Body of pancreas (tissue), 4 donors: ENCODE results near the gene CBL. TPM values are rescaled to one million over a fixed set of nuclear protein-coding genes. Genes with fewer than 3 reads are reported as not detected.
A peak's percentile ranks its signal among the peaks of the same experiment; 100 is the strongest.

ENCODE experiments used
- ATAC-seq: fragments of 150-250 bp; one replicate; pipeline ENCODE4 v1.9.1; 2016
- DNase-seq, 4 donors: peaks; one replicate each; pipeline ENCODE4 v3.0.0-alpha.2; 2019
- H3K27ac ChIP-seq, 4 donors: fragments of 200-600 bp; sonication (generic); 1 replicate in 3 of 4; 2 replicates in 1 of 4; pipeline versions ENCODE4 v1.5.1 to v1.6.1; 2016 to 2019; ENCODE audit warnings: mild to moderate bottlenecking in 1 of 4, mixed read lengths in 1 of 4, moderate library complexity in 1 of 4
- H3K27me3 ChIP-seq, 2 donors: fragments of 200-600 bp; sonication (generic); one replicate each; pipeline ENCODE4 v1.6.0; 2016; ENCODE audit warnings: mild to moderate bottlenecking in 1 of 2
- H3K36me3 ChIP-seq, 2 donors: fragments of 200-600 bp; sonication (generic); replicated peaks in 1 of 2; 2 replicates each; pipeline ENCODE4 v1.5.1; 2016; ENCODE audit warnings: low read depth in 2 of 2; ENCODE audit not compliant: insufficient read depth in 1 of 2
- H3K4me1 ChIP-seq: fragments of 200-600 bp; sonication (generic); one replicate; pipeline ENCODE4 v1.6.0; 2016
- H3K4me3 ChIP-seq, 2 donors: fragments of 200-600 bp; sonication (generic); 1 replicate in 1 of 2; 2 replicates in 1 of 2; pipeline ENCODE4 v1.5.1; 2016 to 2019
- H3K9me3 ChIP-seq, 3 donors: fragments of 200-600 bp; sonication (generic); 1 replicate in 2 of 3; 2 replicates in 1 of 3; pipeline ENCODE4 v1.5.1; 2016
- CTCF ChIP-seq, 7 experiments: fragments of 450-650 bp in 4 of 7; fragments of 200-600 bp in 3 of 7; sonication (generic) in 3 of 7; IDR thresholded peaks; one replicate each; pipeline ENCODE4 v1.5.1; 2016 to 2019; ENCODE audit warnings: antibody characterized with exemption in 7 of 7
- POLR2A ChIP-seq, 3 donors: fragments of 450-650 bp; IDR thresholded peaks; one replicate each; pipeline ENCODE4 v1.6.1; 2016; ENCODE audit warnings: antibody characterized with exemption in 3 of 3, mild to moderate bottlenecking in 2 of 3
- WGBS, 2 donors: methylation state at CpG; one replicate each; pipeline ENCODE4 v1.1.5; 2017; 5-methylcytosine and 5-hydroxymethylcytosine counted together
- intact Hi-C: fragments of 100-400 bp; cut with DNase I; formaldehyde crosslinking; loops from one replicate; pipeline ENCODE4 v1.15.1; 2023
- total RNA-seq, 2 donors: library from RNA; depleted of rRNA; stranded (reverse); fragments of >200 nt; gene quantifications; one replicate each; pipeline ENCODE4 v1.1.0, GENCODE V29; 2016

CBL gene
- total RNA-seq, 2 donors from 2014 or later: 3.0 to 6.5 TPM

DNA sequence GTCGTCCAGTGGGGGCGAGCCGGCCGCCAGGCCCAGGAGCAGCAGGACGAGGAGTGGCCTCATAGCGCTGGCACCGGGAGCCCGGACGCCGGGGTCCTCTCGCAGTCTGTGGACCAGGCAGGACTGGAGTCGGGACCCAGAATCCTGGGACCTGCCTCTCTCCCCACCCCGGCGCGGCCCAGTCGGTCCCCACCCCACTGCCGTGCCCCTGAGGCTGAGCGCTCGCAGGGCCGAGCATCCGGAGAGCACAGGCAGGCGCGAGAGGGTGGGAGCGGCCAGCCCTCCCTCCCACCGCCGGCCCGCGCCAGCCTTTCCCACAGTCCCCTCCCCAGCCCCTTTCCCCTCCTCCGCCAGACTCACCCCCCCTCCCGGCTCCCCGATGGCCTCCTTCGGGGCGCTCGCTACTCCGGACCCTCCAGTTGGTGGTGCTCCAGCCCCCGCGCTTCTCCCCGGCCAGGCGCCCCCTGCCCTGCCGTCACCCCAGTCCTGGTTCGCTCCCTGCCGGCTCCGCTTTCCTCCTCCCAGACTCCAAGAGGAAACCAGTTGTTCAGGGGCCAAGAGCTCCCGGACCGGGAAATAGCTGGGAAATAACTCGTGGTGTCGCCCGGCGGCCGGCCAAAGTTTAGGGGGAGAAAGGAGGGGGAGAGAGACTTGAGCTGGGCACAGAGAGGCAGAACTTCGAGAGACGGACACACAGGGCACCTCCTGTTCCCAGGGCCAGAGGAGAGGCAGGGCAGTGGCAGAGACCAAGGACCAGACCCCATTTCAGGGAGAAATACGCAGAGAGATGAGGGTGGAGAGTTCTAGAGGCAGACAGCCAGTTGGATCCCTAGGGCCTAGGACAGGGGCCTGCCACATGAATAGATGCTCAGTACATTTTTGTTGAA is 134.4 kb downstream of the CBL start, which contains the start of gene C1QTNF5:
Gene C1QTNF5 (minus strand): TSS at position 549 of the 887 bp plus-strand sequence. CDS start 486 bp downstream, at position 63.
- peak; percentile 54 for ATAC-seq

DNA sequence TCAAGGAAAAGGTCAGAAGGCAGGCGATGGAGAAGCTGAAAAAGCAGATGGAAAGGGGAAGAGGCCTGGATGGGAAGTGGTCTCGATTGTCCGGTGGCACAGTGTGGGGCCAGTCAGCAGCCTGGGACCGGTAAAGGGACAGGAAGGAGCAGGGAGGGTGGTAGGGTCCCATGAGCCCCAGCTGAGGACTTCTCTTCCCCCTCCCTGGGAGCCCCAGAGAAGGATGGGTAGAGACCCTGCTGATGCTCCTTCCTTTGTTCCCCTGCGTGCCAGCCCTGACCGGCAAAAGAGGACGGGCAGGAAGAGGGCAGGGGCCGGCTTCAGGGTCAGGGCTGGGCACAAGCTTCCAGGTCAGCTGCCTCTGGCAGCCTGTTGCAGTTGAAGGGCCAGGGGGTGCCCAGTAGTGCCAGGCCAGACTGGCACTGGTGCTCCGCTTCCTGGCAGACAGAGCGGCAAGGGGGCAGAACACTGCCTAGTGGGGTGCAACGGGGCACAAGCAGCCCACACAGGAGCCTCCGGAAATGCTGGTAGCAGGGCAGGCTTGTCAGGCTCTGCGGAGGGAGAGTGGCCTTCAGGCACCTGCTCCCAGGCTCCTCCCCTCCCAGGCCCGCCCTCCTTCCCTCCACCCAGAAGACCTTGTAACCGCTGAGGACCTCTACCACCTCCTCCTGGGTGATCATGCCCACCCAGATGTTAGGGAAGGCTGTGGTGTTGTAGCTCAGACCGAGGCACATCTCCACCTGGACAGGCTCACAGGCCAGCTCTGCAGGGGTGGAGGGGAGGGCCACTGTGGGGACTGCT is 135.3 kb downstream of the CBL start:
- ATAC-seq (peak; percentile 19), DNase-seq (peak in 3 of 4 donors; percentile 46 to 59 (median 55))
- Histone ChIP-seq H3K9me3 (no peaks in the 10 kb centered on the region), H3K4me1 (peaks cover 38% of the 10 kb centered on the region), H3K36me3 (no peaks in the 10 kb centered on the region), H3K27me3 (no peaks in the 10 kb centered on the region), H3K4me3 (no peak overlapping the region), H3K27ac (peak overlapping the region; percentile 69 to 85 (median 77))
- peak in 1 of 3 donors; percentile 6 for TF ChIP-seq POLR2A (IDR thresholded peaks at IDR 0.05)
- TF ChIP-seq CTCF (IDR thresholded peaks at IDR 0.05): no peak
- WGBS, 2 donors: 30 to 42% methylated on average over 4 to 16 of the region's 16 CpGs
- intact Hi-C loops: no loop called here

More for the DNA sequence above, 134.4 kb downstream of the CBL start, which contains the start of gene C1QTNF5:
- TF ChIP-seq CTCF (IDR thresholded peaks at IDR 0.05) (peak in 1 of 7 experiments; percentile 3), POLR2A (IDR thresholded peaks at IDR 0.05) (peak in 2 of 3 donors; percentile 50 to 57)
- H3K9me3 ChIP-seq: no peaks in the 10 kb centered on the region
- whole genome bisulfite sequencing, 2 donors: 20 to 41% methylated on average over 23 to 51 of the region's 53 CpGs
- intact Hi-C loops: no loop called here
- DNase-seq: peak; percentile 70 to 87 (median 80)
- no peak within 1 kb of the TSS for H3K4me3 ChIP-seq
- H3K27ac ChIP-seq: peak within 1 kb of the TSS; percentile 69 to 85 (median 77)
- no peaks in the 10 kb centered on the region for H3K27me3 ChIP-seq
- H3K36me3 ChIP-seq: no peaks in the 10 kb centered on the region
- peaks cover 43% of the 10 kb centered on the region for H3K4me1 ChIP-seq

GRCh38 chr11:119342023-119342300 is 135.8 kb downstream of the CBL start:
- no peaks in the 10 kb centered on the region for H3K27me3 ChIP-seq
- H3K9me3 ChIP-seq: no peaks in the 10 kb centered on the region
- DNase-seq: no peak
- no peak overlapping the region for H3K27ac ChIP-seq
- no peak for TF ChIP-seq POLR2A (IDR thresholded peaks at IDR 0.05)
- no peak for TF ChIP-seq CTCF (IDR thresholded peaks at IDR 0.05)
- peaks cover 38% of the 10 kb centered on the region for H3K4me1 ChIP-seq
- 76% methylated on average over 7 of the region's 7 CpGs; no CpG with 5 or more reads in 1 of the 2 donors for WGBS, 2 donors
- no peak overlapping the region for H3K4me3 ChIP-seq
- no peak for ATAC-seq
- no peaks in the 10 kb centered on the region for H3K36me3 ChIP-seq
- intact Hi-C loops: no loop called here

DNA sequence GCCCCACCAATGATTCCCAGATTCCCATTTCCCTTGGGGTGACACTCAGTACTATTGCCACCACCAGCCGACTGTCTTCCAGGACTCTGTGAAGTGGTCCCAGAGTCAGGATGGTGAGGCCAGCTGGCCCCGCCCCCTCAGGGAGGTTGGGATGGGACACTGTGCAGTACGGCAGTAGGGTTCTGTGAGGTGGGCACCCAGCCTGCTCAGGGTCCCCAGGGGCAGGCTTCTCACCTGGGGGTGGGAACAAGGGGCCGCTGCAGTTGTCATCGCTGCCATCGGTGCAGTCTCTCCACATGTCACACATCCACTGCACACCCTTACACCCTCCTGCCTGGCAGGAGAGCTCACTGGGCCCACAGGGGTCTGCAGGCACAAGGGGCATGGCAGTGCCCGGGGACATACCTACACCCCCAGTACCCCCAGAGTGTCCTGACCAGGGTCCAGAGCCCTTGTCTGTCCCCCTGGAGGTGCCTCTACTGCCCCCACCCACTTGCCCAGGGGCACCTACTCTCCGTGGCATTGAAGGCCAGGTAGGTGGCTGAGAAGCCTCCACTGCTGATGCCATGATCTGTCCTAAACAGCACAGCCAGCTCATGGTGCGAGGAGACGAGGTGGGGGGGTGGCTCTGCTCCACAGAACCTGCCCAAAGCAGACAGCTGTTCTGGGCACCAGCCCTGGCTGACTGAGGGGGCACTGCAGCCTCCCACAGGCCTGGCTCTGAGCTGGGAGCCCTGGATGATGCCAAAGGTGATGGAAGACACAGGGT is 136.4 kb downstream of the CBL start:
- H3K36me3 ChIP-seq: no peaks in the 10 kb centered on the region
- H3K4me3 ChIP-seq: no peak overlapping the region
- DNase-seq: no peak
- H3K27ac ChIP-seq: no peak overlapping the region
- 73 to 79% methylated on average over 3 to 9 of the region's 10 CpGs for WGBS, 2 donors
- no peak for ATAC-seq
- TF ChIP-seq POLR2A (IDR thresholded peaks at IDR 0.05) (no peak), CTCF (IDR thresholded peaks at IDR 0.05) (no peak)
- peaks cover 38% of the 10 kb centered on the region for H3K4me1 ChIP-seq
- intact Hi-C loops: no loop called here
- no peaks in the 10 kb centered on the region for H3K27me3 ChIP-seq
- no peaks in the 10 kb centered on the region for H3K9me3 ChIP-seq
